HEK293 (cell line): ENCODE results near the gene KLF16.

ENCODE experiments used
- GLIS1 ChIP-seq: fragments of 450-650 bp; formaldehyde crosslinking; IDR thresholded peaks from 2 replicates; pipeline ENCODE4 v1.5.1; 2016; ENCODE audit warnings: missing biosample characterization, missing genetic modification characterization
- KLF16 ChIP-seq: fragments of 450-650 bp; formaldehyde crosslinking; IDR thresholded peaks from 2 replicates; pipeline ENCODE4 v1.5.1; 2017; ENCODE audit warnings: missing biosample characterization, missing genetic modification characterization
- KLF8 ChIP-seq: fragments of 450-650 bp; formaldehyde crosslinking; IDR thresholded peaks from 2 replicates; pipeline ENCODE4 v1.5.1; 2016; ENCODE audit warnings: missing biosample characterization, missing genetic modification characterization
- REPIN1 ChIP-seq: fragments of 450-650 bp; formaldehyde crosslinking; IDR thresholded peaks from 2 replicates; pipeline ENCODE4 v1.5.1; 2017; ENCODE audit warnings: missing biosample characterization, missing genetic modification characterization, low read depth
- SP3 ChIP-seq: fragments of 450-650 bp; formaldehyde crosslinking; IDR thresholded peaks from 2 replicates; pipeline ENCODE4 v1.5.1; 2016; ENCODE audit warnings: missing biosample characterization, missing genetic modification characterization
- TCF7L2 ChIP-seq: IDR thresholded peaks from 2 replicates; pipeline ENCODE4 v1.6.1; 2011; ENCODE audit warnings: low read depth, mild to moderate bottlenecking, inconsistent platforms, low read length, moderate library complexity, borderline replicate concordance
- YY1 ChIP-seq: fragments of 450-650 bp; formaldehyde crosslinking; IDR thresholded peaks from 2 replicates; pipeline ENCODE4 v1.5.1; 2018; ENCODE audit warnings: missing biosample characterization, missing genetic modification characterization
- YY2 ChIP-seq: fragments of 450-650 bp; formaldehyde crosslinking; IDR thresholded peaks from 2 replicates; pipeline ENCODE4 v1.5.1; 2016; ENCODE audit warnings: missing biosample characterization, missing genetic modification characterization
- ZBTB8A ChIP-seq: fragments of 450-650 bp; formaldehyde crosslinking; IDR thresholded peaks from 2 replicates; pipeline ENCODE4 v1.5.1; 2016; ENCODE audit warnings: missing biosample characterization, missing genetic modification characterization
- ZEB2 ChIP-seq: fragments of 450-650 bp; formaldehyde crosslinking; IDR thresholded peaks from 2 replicates; pipeline ENCODE4 v1.5.1; 2016; ENCODE audit warnings: missing biosample characterization, missing genetic modification characterization
- ZNF114 ChIP-seq: fragments of 450-650 bp; formaldehyde crosslinking; IDR thresholded peaks from 2 replicates; pipeline ENCODE4 v1.5.0; 2017; ENCODE audit warnings: missing biosample characterization, missing genetic modification characterization
- ZNF2 ChIP-seq: fragments of 450-650 bp; formaldehyde crosslinking; IDR thresholded peaks from 2 replicates; pipeline ENCODE4 v1.5.1; 2016; ENCODE audit warnings: missing biosample characterization, missing genetic modification characterization
- ZNF239 ChIP-seq: fragments of 450-650 bp; formaldehyde crosslinking; IDR thresholded peaks from 2 replicates; pipeline ENCODE4 v1.5.1; 2016; ENCODE audit warnings: missing biosample characterization, missing genetic modification characterization
- ZNF248 ChIP-seq: fragments of 450-650 bp; formaldehyde crosslinking; IDR thresholded peaks from 2 replicates; pipeline ENCODE4 v1.5.1; 2017; ENCODE audit warnings: missing biosample characterization, missing genetic modification characterization
- ZNF324 ChIP-seq: fragments of 450-650 bp; formaldehyde crosslinking; IDR thresholded peaks from 2 replicates; pipeline ENCODE4 v1.5.1; 2016; ENCODE audit warnings: missing biosample characterization, missing genetic modification characterization
- ZNF366 ChIP-seq: fragments of 450-650 bp; formaldehyde crosslinking; conservative IDR thresholded peaks from 2 replicates; pipeline ENCODE4 v1.5.1; 2016; ENCODE audit warnings: missing biosample characterization, missing genetic modification characterization
- ZNF394 ChIP-seq: fragments of 450-650 bp; formaldehyde crosslinking; IDR thresholded peaks from 2 replicates; pipeline ENCODE4 v1.5.1; 2016; ENCODE audit warnings: missing biosample characterization, missing genetic modification characterization, mild to moderate bottlenecking, moderate library complexity, borderline replicate concordance
- ZNF544 ChIP-seq: fragments of 450-650 bp; formaldehyde crosslinking; IDR thresholded peaks from 2 replicates; pipeline ENCODE4 v1.5.0; 2017; ENCODE audit warnings: missing biosample characterization, missing genetic modification characterization
- ZNF549 ChIP-seq: fragments of 450-650 bp; IDR thresholded peaks from 2 replicates; pipeline ENCODE4 v1.5.1; 2018; ENCODE audit warnings: missing biosample characterization, missing genetic modification characterization, mild to moderate bottlenecking, inconsistent platforms, moderate library complexity
- ZNF560 ChIP-seq: fragments of 450-650 bp; formaldehyde crosslinking; IDR thresholded peaks from 2 replicates; pipeline ENCODE4 v1.5.1; 2017; ENCODE audit warnings: missing biosample characterization, missing genetic modification characterization, borderline replicate concordance
- ZNF654 ChIP-seq: fragments of 450-650 bp; formaldehyde crosslinking; IDR thresholded peaks from 2 replicates; pipeline ENCODE4 v1.5.1; 2016; ENCODE audit warnings: low read depth, missing biosample characterization, missing genetic modification characterization
- ZNF660 ChIP-seq: fragments of 450-650 bp; IDR thresholded peaks from 2 replicates; pipeline ENCODE4 v1.5.1; 2018; ENCODE audit warnings: missing biosample characterization, mild to moderate bottlenecking, missing genetic modification characterization
- ZNF707 ChIP-seq: fragments of 450-650 bp; formaldehyde crosslinking; IDR thresholded peaks from 2 replicates; pipeline ENCODE4 v1.5.1; 2016; ENCODE audit warnings: missing biosample characterization, missing genetic modification characterization
- ZXDB ChIP-seq: fragments of 450-650 bp; formaldehyde crosslinking; IDR thresholded peaks from 2 replicates; pipeline ENCODE4 v1.5.1; 2016; ENCODE audit warnings: missing biosample characterization, missing genetic modification characterization
- TF ChIP-seq, protein P1 (sequence below): fragments of 450-650 bp; formaldehyde crosslinking; IDR thresholded peaks from 2 replicates; pipeline ENCODE4 v1.5.0; 2017; ENCODE audit warnings: missing biosample characterization, missing genetic modification characterization, borderline replicate concordance
- TF ChIP-seq, protein P2 (sequence below): fragments of 450-650 bp; formaldehyde crosslinking; IDR thresholded peaks from 2 replicates; pipeline ENCODE4 v1.5.1; 2017; ENCODE audit warnings: missing biosample characterization, missing genetic modification characterization
- TF ChIP-seq, protein P3 (sequence below): fragments of 450-650 bp; formaldehyde crosslinking; IDR thresholded peaks from 2 replicates; pipeline ENCODE4 v1.5.1; 2017; ENCODE audit warnings: missing biosample characterization, missing genetic modification characterization
- TF ChIP-seq, protein P4 (sequence below): fragments of 450-650 bp; formaldehyde crosslinking; IDR thresholded peaks from 2 replicates; pipeline ENCODE4 v1.5.1; 2017; ENCODE audit warnings: missing biosample characterization, missing genetic modification characterization
- TF ChIP-seq, protein P5 (sequence below): fragments of 450-650 bp; formaldehyde crosslinking; IDR thresholded peaks from 2 replicates; pipeline ENCODE4 v1.5.1; 2016; ENCODE audit warnings: missing biosample characterization, missing genetic modification characterization
- TF ChIP-seq, protein P6 (sequence below): fragments of 450-650 bp; formaldehyde crosslinking; IDR thresholded peaks from 2 replicates; pipeline ENCODE4 v1.5.1; 2017; ENCODE audit warnings: missing biosample characterization, missing genetic modification characterization

Gene KLF16

DNA sequence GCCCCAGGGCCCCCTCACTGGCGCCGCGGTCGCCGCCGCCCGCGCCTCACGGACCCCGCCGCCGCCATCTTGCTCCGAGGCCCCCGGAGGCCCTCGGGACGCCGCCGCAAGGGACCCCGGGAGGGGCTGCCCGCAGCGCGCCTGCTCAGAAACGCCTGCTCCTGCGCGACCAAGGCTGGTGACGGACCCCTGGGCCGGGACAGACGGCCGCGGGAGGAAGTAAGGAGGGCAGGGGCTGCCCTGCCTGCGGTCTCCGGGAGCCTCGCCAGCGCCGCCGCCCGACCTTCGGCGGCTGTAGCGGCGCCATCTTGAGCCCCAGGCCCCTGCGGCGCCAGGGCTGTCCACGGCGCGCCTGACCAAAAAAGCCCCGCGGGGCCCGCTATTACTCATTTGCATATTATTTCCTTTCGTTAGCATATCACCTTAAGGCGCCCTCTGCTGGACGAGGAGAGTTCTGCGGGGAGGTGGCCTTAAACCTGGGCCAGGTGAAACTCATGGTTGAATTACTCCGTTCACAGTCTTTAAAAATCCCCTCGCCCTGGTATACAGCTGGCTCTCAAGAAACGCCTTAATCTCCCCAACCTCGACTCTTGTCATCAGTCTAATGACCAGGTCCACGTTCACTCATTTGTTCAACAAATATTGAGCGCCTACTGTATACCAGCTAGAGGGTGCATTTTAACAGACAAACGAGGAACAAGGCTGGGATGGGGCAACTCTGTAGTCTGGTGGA is 14.8 kb downstream of the KLF16 start, which contains the start of gene REXO1 (continued):
- no peak for TF ChIP-seq ZNF560 (tag by site-specific recombination)
- TF ChIP-seq ZNF707 (tag by site-specific recombination): no peak
- TF ChIP-seq TCF7L2: no peak
- TF ChIP-seq, protein P1, sequence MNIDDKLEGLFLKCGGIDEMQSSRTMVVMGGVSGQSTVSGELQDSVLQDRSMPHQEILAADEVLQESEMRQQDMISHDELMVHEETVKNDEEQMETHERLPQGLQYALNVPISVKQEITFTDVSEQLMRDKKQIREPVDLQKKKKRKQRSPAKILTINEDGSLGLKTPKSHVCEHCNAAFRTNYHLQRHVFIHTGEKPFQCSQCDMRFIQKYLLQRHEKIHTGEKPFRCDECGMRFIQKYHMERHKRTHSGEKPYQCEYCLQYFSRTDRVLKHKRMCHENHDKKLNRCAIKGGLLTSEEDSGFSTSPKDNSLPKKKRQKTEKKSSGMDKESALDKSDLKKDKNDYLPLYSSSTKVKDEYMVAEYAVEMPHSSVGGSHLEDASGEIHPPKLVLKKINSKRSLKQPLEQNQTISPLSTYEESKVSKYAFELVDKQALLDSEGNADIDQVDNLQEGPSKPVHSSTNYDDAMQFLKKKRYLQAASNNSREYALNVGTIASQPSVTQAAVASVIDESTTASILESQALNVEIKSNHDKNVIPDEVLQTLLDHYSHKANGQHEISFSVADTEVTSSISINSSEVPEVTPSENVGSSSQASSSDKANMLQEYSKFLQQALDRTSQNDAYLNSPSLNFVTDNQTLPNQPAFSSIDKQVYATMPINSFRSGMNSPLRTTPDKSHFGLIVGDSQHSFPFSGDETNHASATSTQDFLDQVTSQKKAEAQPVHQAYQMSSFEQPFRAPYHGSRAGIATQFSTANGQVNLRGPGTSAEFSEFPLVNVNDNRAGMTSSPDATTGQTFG (tag by site-specific recombination): 0 out of 2 replicates have a peak, but pooled peaks have one; percentile 46
- no peak for TF ChIP-seq ZNF544 (tag by site-specific recombination)
- TF ChIP-seq ZXDB (tag by site-specific recombination): peak; percentile 95
- TF ChIP-seq ZEB2 (tag by site-specific recombination): peak; percentile 96
- TF ChIP-seq ZNF394: no peak; the same call in 1 of the 2 replicates
- TF ChIP-seq ZNF324 (tag by site-specific recombination): peak; percentile 56; the same call in 1 of the 2 replicates
- TF ChIP-seq, protein P2, sequence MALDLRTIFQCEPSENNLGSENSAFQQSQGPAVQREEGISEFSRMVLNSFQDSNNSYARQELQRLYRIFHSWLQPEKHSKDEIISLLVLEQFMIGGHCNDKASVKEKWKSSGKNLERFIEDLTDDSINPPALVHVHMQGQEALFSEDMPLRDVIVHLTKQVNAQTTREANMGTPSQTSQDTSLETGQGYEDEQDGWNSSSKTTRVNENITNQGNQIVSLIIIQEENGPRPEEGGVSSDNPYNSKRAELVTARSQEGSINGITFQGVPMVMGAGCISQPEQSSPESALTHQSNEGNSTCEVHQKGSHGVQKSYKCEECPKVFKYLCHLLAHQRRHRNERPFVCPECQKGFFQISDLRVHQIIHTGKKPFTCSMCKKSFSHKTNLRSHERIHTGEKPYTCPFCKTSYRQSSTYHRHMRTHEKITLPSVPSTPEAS (tag by site-specific recombination): no peak
- no peak for TF ChIP-seq ZNF366
- TF ChIP-seq ZNF660 (tag by site-specific recombination): peak; percentile 88
- TF ChIP-seq ZNF239: no peak
- TF ChIP-seq ZBTB8A (tag by site-specific recombination): peak; percentile 24; the same call in 1 of the 2 replicates
- peak; percentile 50; the same call in 1 of the 2 replicates for TF ChIP-seq KLF16 (tag by site-specific recombination)
- TF ChIP-seq, protein P3, sequence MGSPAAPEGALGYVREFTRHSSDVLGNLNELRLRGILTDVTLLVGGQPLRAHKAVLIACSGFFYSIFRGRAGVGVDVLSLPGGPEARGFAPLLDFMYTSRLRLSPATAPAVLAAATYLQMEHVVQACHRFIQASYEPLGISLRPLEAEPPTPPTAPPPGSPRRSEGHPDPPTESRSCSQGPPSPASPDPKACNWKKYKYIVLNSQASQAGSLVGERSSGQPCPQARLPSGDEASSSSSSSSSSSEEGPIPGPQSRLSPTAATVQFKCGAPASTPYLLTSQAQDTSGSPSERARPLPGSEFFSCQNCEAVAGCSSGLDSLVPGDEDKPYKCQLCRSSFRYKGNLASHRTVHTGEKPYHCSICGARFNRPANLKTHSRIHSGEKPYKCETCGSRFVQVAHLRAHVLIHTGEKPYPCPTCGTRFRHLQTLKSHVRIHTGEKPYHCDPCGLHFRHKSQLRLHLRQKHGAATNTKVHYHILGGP (tag by site-specific recombination): no peak
- TF ChIP-seq ZNF549 (tag by site-specific recombination): no peak
- peak; percentile 64 for TF ChIP-seq ZNF2 (tag by site-specific recombination)
- peak; percentile 57; the same call in 1 of the 2 replicates for TF ChIP-seq KLF8 (tag by site-specific recombination)
- TF ChIP-seq, protein P4, sequence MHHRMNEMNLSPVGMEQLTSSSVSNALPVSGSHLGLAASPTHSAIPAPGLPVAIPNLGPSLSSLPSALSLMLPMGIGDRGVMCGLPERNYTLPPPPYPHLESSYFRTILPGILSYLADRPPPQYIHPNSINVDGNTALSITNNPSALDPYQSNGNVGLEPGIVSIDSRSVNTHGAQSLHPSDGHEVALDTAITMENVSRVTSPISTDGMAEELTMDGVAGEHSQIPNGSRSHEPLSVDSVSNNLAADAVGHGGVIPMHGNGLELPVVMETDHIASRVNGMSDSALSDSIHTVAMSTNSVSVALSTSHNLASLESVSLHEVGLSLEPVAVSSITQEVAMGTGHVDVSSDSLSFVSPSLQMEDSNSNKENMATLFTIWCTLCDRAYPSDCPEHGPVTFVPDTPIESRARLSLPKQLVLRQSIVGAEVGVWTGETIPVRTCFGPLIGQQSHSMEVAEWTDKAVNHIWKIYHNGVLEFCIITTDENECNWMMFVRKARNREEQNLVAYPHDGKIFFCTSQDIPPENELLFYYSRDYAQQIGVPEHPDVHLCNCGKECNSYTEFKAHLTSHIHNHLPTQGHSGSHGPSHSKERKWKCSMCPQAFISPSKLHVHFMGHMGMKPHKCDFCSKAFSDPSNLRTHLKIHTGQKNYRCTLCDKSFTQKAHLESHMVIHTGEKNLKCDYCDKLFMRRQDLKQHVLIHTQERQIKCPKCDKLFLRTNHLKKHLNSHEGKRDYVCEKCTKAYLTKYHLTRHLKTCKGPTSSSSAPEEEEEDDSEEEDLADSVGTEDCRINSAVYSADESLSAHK (tag by site-specific recombination): 0 out of 2 replicates have a peak, but pooled peaks have one; percentile 9
- TF ChIP-seq YY1 (tag by site-specific recombination): peak; percentile 99
- TF ChIP-seq GLIS1 (tag by site-specific recombination): peak; percentile 63
- TF ChIP-seq YY2: peak; percentile 99
- TF ChIP-seq ZNF654 (tag by site-specific recombination): peak; percentile 25; the same call in 1 of the 2 replicates
- TF ChIP-seq, protein P5, sequence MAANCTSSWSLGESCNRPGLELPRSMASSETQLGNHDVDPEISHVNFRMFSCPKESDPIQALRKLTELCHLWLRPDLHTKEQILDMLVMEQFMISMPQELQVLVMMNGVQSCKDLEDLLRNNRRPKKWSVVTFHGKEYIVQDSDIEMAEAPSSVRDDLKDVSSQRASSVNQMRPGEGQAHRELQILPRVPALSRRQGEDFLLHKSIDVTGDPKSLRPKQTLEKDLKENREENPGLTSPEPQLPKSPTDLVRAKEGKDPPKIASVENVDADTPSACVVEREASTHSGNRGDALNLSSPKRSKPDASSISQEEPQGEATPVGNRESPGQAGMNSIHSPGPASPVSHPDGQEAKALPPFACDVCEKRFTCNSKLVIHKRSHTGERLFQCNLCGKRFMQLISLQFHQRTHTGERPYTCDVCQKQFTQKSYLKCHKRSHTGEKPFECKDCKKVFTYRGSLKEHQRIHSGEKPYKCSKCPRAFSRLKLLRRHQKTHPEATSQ: peak; percentile 50; the same call in 1 of the 2 replicates
- TF ChIP-seq SP3: peak; percentile 31; the same call in 1 of the 2 replicates
- no peak for TF ChIP-seq ZNF114 (tag by site-specific recombination)
- TF ChIP-seq, protein P6, sequence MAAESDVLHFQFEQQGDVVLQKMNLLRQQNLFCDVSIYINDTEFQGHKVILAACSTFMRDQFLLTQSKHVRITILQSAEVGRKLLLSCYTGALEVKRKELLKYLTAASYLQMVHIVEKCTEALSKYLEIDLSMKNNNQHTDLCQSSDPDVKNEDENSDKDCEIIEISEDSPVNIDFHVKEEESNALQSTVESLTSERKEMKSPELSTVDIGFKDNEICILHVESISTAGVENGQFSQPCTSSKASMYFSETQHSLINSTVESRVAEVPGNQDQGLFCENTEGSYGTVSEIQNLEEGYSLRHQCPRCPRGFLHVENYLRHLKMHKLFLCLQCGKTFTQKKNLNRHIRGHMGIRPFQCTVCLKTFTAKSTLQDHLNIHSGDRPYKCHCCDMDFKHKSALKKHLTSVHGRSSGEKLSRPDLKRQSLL (tag by site-specific recombination): no peak
- TF ChIP-seq REPIN1 (tag by site-specific recombination): no peak
- no peak for TF ChIP-seq ZNF248 (tag by site-specific recombination)
